ENCODE data around the gene ATP4B. TPM values are rescaled to one million over a fixed set of nuclear protein-coding genes. Genes with fewer than 3 reads are reported as not detected.

The ATP4B gene
- total RNA-seq, 1 experiment from 2014 or later: not detected

DNA sequence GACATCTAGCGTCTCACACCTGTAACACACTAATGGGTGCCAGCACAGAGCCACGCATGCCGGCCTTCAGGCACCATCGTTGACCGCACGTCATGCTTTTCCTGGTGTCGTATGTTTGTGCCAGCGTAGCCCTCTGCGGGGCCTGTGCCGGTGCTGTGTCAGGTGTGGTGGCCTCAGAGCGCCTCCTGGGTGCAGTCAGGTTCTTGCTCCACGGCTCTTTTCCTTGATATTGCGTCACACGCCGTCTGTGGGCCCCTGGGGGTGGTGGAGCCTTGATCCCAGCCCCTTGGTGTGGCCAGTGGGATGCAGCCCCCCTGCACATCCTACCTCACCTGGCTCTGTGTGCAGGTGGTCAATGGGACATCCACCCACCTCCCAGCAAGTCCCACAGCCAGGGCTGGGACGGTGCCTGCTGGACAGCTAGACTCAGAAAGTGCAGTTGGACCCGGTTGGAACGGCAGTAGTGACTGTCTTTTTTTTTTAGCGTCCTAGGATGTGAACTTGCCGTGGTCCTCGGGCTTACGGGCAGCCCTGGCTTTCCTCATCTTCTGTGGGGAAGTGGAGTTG is 48.9 kb downstream of the ATP4B start:
- H3K9me3 Mint-ChIP-seq (ENCODE audit: unreplicated experiment): no peaks in the 10 kb centered on the region
- ChIA-PET POLR2A (no interaction called here), CTCF (no interaction called here)
- DNase-seq: no peak
- no peaks in the 10 kb centered on the region for H3K27me3 Mint-ChIP-seq (ENCODE audit: insufficient read depth, unreplicated experiment)
- no peak overlapping the region for H3K4me3 Mint-ChIP-seq (ENCODE audit: unreplicated experiment)
- peaks cover 71% of the 10 kb centered on the region for H3K36me3 Mint-ChIP-seq (ENCODE audit: insufficient read depth, unreplicated experiment)
- Histone ChIP-seq H3K27me3 (replicated peaks; ENCODE audit: control insufficient read depth, insufficient read depth, low read length) (no peaks in the 10 kb centered on the region), H3K4me3 (ENCODE audit: low read depth, low read length) (no peak overlapping the region), H3K4me1 (no peaks in the 10 kb centered on the region), H3K36me3 (ENCODE audit: control insufficient read depth, insufficient read depth, low read length) (peaks cover 10% of the 10 kb centered on the region), H3K9me3 (no peaks in the 10 kb centered on the region)
- no TSS peak for BruUV-seq (replicated peaks)
- TF ChIP-seq, protein P1, sequence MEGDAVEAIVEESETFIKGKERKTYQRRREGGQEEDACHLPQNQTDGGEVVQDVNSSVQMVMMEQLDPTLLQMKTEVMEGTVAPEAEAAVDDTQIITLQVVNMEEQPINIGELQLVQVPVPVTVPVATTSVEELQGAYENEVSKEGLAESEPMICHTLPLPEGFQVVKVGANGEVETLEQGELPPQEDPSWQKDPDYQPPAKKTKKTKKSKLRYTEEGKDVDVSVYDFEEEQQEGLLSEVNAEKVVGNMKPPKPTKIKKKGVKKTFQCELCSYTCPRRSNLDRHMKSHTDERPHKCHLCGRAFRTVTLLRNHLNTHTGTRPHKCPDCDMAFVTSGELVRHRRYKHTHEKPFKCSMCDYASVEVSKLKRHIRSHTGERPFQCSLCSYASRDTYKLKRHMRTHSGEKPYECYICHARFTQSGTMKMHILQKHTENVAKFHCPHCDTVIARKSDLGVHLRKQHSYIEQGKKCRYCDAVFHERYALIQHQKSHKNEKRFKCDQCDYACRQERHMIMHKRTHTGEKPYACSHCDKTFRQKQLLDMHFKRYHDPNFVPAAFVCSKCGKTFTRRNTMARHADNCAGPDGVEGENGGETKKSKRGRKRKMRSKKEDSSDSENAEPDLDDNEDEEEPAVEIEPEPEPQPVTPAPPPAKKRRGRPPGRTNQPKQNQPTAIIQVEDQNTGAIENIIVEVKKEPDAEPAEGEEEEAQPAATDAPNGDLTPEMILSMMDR (IDR thresholded peaks at IDR 0.05; ENCODE audit: insufficient read depth in 1 of 2, low read depth in 1 of 2, low read length in 1 of 2, severe bottlenecking in 1 of 2, unreplicated experiment in 1 of 2): no peak
- intact Hi-C loops (cut with micrococcal nuclease; ENCODE audit: unreplicated experiment): no loop called here
- no peak overlapping the region for H3K27ac Mint-ChIP-seq (ENCODE audit: unreplicated experiment)
- no peaks in the 10 kb centered on the region for H3K4me1 Mint-ChIP-seq (ENCODE audit: low read depth, unreplicated experiment)

DNA sequence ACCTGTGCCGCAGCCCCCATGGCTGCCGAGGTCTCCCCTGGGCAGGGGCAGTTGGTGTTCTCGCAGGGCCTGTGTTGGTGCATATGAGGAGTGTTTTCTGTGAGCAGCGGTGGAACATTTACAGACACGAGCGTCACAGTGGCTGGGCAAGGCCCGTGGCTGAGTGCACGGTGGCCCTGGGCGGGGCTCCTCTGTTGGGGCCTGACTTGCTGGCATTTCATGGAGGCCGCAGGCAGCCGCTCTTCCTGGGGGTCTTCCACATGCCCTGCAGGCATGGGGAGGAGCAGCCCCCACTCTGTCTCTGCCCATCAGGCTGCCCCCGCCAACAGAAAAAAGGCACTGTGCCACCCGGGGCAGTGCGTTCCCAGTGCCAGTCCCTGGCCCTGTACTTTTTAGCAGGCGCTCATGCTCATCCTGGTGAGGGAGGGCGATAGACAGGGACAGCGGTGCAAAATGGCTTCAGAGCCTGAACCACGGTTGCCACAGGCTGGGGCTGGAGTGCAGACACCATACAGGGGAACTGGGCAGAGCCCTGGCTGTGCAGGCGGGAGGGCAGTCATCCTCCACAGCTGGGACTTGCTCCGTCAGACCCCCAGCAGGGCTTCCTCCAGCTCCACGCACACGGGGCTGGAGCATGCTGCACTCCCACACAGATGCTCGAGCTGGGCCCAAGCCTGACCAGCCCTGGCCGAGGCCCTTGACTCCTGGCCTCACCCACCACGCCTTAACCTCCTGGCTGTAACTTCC is 49.9 kb downstream of the ATP4B start:
- intact Hi-C loops (cut with micrococcal nuclease; ENCODE audit: unreplicated experiment): no loop called here
- H3K36me3 ChIP-seq (ENCODE audit: control insufficient read depth, insufficient read depth, low read length): peaks cover 10% of the 10 kb centered on the region
- no TSS peak for BruUV-seq (replicated peaks)
- no peak for DNase-seq
- no peaks in the 10 kb centered on the region for H3K9me3 Mint-ChIP-seq (ENCODE audit: unreplicated experiment)
- H3K9me3 ChIP-seq: no peaks in the 10 kb centered on the region
- ChIA-PET CTCF (no interaction called here), POLR2A (no interaction called here)
- H3K27me3 Mint-ChIP-seq (ENCODE audit: insufficient read depth, unreplicated experiment): no peaks in the 10 kb centered on the region
- H3K36me3 Mint-ChIP-seq (ENCODE audit: insufficient read depth, unreplicated experiment): peaks cover 74% of the 10 kb centered on the region
- TF ChIP-seq, protein P1 (IDR thresholded peaks at IDR 0.05; ENCODE audit: insufficient read depth in 1 of 2, low read depth in 1 of 2, low read length in 1 of 2, severe bottlenecking in 1 of 2, unreplicated experiment in 1 of 2): no peak
- no peak overlapping the region for H3K4me3 Mint-ChIP-seq (ENCODE audit: unreplicated experiment)
- peak overlapping the region; percentile 32 for H3K27ac Mint-ChIP-seq (ENCODE audit: unreplicated experiment)
- H3K27me3 ChIP-seq (replicated peaks; ENCODE audit: control insufficient read depth, insufficient read depth, low read length): no peaks in the 10 kb centered on the region
- H3K4me3 ChIP-seq (ENCODE audit: low read depth, low read length): no peak overlapping the region
- H3K4me1 ChIP-seq: no peaks in the 10 kb centered on the region
- no peaks in the 10 kb centered on the region for H3K4me1 Mint-ChIP-seq (ENCODE audit: low read depth, unreplicated experiment)

DNA sequence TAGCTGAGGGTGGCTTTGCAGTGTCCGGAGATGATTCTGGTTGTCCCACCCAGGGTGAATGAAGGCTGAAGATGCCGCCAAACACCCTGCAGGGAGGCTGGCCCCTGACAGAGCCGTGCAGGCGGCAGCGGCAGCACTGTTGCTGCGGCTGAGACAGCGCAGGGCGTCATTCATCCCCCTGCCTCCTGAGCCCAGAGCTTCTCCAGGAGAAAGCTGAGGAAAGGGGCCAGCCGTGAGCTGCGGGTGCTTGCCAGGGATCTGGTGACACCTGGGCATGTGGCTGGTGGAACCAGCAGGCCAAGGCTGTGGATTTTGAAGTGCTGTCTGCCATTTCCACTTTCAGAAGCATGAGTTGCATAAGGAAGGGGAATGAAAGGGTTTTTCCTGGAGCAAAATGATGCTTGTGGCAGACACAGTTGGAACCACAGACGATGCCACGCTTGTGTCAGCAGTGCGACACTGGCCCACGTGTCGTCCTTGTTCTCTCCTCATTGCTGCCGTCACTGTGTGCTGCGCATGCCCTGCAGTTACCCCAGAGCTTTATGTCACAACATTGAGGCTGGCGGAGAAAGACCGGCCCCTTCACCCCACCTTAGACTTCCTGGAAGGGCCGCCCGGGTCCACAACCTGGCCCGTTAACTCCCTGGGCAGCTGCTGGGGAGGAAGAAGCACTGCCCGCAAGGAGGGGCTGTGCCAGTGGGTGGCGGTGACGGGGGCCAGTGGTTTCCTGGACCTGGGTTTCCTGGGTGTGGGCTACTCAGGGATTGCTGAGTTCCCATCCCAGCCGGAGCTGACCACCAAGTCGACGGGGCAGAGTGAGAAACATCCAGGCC is 50.7 kb downstream of the ATP4B start:
- Histone ChIP-seq H3K27me3 (replicated peaks; ENCODE audit: control insufficient read depth, insufficient read depth, low read length) (no peaks in the 10 kb centered on the region), H3K4me1 (no peaks in the 10 kb centered on the region), H3K9me3 (no peaks in the 10 kb centered on the region), H3K36me3 (ENCODE audit: control insufficient read depth, insufficient read depth, low read length) (peaks cover 10% of the 10 kb centered on the region), H3K4me3 (ENCODE audit: low read depth, low read length) (no peak overlapping the region)
- H3K27ac Mint-ChIP-seq (ENCODE audit: unreplicated experiment): no peak overlapping the region
- TF ChIP-seq, protein P1 (IDR thresholded peaks at IDR 0.05; ENCODE audit: insufficient read depth in 1 of 2, low read depth in 1 of 2, low read length in 1 of 2, severe bottlenecking in 1 of 2, unreplicated experiment in 1 of 2): no peak
- intact Hi-C loops (cut with micrococcal nuclease; ENCODE audit: unreplicated experiment): no loop called here
- no TSS peak for BruUV-seq (replicated peaks)
- no peak for DNase-seq
- H3K4me3 Mint-ChIP-seq (ENCODE audit: unreplicated experiment): no peak overlapping the region
- H3K4me1 Mint-ChIP-seq (ENCODE audit: low read depth, unreplicated experiment): no peaks in the 10 kb centered on the region
- ChIA-PET POLR2A (no interaction called here), CTCF (no interaction called here)
- peaks cover 75% of the 10 kb centered on the region for H3K36me3 Mint-ChIP-seq (ENCODE audit: insufficient read depth, unreplicated experiment)
- H3K27me3 Mint-ChIP-seq (ENCODE audit: insufficient read depth, unreplicated experiment): no peaks in the 10 kb centered on the region
- no peaks in the 10 kb centered on the region for H3K9me3 Mint-ChIP-seq (ENCODE audit: unreplicated experiment)

Data from Caco-2 (cell line).